HG03432 (cell line): ENCODE measurements around the gene CTSD.
"Not testable (repeated sequence)": the region's sequence is repeated elsewhere in the genome, so short reads cannot be mapped to it uniquely, and the experiment has no call there.

Experiments used
- ATAC-seq: cut with Tn5 transposase; IDR thresholded peaks from one replicate; pipeline ENCODE4 v1.9.1; 2021; ENCODE audit warnings: mild to moderate bottlenecking, moderate library complexity; ENCODE audit not compliant: unreplicated experiment

CTSD gene

DNA sequence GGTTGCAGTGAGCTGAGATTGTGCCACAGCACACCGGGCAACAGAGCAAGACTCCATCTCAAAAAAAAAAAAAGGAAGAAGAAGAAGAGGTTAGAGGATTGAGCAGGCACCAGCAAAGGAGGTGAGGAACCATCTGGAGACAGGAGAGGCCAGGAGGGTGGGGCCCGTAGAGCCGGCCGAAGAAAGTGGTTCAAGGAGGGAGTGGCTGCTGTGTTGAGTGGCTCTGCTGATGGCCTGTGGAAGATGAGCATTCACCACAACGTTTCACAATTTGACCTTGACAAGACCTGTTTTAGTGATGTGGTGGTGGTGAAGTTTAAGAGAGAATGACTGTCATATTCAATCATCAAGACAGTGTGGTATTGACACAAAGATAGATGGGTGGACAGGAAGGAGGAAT lies 6.8 kb upstream of the CTSD start:
- no peak for ATAC-seq

DNA sequence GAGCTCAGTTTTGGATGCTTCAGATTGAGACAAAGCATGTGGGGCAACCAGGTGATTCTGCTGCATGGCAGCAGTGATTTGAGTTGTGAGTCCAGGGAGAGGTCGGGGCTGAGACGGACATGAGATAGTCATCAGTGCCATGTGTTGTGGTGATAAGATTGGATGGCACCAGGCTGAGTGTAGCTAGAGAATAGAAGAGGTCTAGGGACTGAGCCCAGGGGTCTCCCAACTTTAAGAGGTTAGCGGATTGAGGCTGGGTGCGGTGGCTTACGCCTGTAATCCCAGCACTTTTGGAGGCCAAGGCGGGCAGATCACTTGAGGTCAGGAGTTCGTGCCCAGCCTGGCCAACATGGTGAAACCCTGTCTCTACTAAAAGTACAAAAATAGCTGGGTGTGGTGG lies 6.3 kb upstream of the CTSD start:
- no peak for ATAC-seq

DNA sequence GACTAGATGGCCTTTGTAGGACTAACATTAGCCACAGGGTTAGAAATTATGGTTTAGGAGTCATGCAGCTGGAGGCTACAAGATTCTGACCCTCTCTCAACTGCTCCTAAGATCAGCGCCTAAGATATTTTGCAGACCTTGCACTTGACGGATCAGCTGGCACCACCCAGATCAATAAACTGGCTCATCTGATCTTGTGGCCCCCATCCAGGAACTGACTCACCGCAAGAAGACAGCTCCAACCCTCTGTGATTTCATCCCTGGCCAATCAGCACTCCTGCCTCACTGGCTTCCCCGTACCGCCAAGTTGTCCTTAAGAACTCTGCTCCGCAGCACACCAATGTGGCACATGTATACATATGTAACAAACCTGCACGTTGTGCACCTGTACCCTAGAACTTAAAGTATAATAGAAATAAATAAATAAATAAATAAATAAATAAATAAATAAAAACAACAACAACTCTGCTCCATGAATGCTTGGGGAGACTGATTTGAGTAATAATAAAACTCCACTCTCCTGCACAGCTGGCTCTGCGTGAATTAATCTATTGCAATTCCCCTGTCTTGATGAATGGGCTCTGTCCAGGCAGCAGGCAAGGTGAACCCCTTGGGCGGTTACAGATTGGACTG lies 5.7 kb upstream of the CTSD start:
- not testable (repeated sequence) for ATAC-seq

DNA sequence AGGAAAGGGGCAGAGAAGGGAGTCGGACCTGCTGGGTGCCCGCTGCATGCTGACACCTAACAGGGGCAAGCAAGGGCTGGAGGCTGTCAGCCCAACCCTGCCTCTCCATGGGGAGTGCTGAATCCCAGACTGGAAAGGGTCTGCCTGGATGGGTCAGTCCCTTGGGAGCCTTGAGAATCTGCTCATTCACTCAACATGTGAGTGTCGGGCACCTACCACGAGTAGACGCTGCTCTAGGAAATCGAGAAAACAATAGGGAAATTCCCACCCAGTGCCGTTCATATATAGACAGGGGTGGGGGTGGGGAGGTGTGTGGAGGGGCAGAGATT lies 4.4 kb upstream of the CTSD start:
- ATAC-seq: no peak

DNA sequence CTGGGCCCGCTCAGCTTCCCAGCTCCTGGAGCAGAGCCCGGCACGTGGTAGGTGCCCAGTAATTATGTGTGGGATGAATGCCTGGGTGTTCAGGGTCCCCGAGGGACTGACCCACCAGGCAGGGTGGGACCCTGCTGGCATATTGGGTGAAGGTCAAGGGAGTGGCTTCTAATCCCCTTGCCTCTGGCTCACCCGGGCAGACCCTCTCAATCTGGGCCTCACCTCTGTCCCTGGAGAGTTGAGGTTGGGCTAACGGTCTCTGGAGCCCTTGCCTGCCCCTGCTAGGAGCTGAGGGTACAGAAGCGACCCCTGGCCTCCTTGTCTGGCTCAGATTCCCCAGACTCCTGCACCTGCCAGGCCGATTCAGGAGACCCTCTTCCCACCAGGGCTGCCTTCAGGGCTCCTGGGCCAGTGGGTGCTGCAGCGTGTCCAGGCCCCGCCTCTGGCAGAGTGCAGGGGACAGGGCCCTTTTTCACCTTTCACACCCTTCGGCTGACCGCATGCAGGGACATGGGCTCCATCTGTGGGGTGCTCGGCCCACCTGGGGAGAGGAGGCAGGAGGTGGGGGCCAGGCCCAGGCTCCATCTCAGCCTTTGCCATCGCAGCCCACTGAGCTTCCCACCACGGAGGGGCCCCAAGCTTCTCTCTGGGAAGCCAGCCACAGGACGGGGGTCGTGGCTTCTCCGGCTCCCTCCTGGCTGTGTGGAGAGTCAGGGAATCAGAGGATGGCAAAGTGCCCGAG lies 3.8 kb upstream of the CTSD start:
- no peak for ATAC-seq

DNA sequence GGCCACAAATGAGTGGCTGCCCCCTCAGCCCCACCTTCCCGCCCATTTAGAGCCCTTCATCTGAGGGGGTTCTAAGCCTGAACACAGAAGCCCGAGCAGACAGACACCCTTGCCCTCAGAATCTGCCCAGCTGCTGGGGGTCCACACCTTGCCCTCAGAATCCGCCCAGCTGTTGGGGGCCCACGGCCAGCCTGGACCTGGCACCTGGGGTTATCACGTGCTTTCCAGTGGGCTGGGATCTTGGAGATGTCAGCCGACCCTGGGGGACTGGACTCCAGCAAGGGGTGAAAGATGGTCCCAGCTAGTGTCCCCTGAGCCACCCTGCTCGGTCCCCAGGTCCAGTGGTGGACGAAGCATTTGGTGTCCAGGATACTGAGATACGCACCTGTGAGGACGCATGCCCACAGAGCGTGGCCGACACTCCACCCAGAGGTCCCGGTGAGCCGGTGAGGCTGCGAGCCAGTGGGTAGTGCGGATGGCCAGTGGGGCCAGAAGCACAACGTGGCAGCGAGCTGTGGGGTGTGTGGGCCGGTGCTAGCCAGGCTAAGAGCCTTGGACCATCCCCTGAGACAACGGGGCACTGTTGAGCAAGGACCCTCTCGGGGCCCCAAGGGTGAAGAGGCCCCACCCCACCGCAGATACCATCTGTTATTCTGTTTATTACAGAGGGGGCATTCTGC lies 3.1 kb upstream of the CTSD start:
- ATAC-seq: no peak

DNA sequence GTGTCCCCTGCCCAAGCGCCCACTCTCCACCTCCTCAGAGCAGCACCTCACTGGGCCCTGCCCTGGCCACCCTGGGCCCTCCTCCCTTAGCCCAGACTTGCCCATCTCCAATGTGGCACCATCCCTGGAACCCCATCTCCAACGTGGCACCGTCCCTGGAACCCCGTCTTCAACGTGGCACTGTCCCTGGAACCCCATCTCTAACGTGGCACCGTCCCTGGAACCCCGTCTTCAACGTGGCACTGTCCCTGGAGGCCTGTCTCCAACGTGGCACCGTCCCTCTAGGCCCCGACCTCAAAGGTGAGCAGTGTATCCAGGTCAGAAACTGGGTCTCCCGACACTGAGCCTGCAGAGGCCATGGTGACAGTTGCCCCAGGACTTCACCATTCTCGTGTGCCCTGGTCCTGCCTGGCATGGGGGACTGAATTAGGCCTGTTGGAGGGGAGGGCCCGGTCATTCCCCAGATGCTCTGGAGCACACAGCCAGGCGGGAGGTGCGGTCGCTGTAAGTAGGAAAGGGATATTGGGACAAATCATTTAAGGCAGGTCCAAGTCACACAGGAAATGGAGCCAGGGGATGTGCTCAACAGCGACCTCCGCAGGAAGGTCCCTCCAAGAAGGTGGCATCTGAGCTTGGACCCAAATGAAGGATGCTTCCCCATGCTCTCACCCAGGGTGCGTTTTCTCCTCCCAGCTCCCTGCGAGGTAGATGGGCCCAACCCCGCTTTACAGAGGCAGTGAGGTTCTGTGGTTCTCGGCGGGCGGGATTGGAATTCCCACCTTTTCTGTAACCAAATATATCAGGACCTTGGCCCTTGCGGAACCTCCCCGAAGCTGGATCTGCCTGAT lies 2.4 kb upstream of the CTSD start:
- no peak for ATAC-seq

DNA sequence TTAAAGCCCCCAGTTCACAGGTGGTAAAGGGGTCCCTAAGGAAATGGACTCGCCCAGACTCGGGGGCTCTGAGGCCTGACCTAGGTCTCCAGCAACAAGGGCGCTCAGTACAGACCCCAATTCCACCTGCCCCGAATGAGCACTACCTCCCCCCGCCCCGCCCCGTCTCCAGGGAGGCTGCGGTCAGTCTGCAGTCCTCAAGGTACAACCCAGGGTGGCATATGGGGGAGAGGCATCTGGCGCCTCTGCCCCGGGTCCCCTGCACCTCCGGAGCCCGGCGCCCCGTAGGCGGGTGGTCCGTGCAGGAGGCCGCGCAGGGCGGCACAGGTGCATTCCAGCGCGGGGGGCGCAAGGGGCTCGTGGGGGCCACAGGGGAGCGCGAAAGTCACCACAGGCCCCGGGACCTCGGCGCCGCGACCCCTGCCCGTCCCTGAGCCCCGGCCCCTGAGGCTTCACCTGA lies 361 bp downstream of the CTSD start:
- peak; percentile 25 for ATAC-seq

DNA sequence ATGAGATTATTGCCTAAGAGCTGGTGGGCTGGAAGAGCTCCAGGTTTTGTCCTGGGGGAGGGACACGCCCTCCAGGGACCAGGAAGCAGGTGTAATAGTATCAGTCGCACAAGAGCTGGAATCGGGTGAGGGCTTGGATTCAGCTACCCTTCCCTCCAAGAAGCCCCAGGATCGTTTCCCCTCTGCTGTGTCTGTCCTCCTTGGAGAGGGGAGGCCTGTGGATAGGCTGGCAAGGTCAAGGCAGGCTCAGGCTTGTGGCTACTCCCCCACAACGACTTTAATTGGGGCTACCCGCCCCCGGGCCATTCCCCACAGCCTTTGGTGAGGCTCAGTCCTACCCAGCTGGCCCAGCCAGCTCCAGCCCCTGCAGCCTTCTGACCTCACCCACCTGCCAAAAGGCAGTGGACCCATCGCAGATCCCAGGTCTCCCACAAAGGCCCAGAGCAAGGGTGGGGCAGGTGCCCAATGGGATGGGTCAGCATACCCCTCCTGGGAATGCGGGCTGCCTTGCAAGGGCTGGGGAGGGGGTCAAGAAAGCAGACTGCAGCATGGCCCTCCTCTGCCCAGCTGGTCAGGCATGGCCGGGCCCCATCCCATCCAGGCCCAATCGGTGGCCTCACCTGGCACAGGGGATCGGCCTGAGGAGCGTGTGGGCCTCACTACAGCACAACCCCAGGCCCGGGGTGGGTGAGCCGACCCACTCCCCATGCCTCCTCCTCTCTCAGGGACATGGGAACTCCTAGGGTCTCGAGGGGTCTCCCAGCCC lies 1.0 kb downstream of the CTSD start:
- ATAC-seq: no peak

DNA sequence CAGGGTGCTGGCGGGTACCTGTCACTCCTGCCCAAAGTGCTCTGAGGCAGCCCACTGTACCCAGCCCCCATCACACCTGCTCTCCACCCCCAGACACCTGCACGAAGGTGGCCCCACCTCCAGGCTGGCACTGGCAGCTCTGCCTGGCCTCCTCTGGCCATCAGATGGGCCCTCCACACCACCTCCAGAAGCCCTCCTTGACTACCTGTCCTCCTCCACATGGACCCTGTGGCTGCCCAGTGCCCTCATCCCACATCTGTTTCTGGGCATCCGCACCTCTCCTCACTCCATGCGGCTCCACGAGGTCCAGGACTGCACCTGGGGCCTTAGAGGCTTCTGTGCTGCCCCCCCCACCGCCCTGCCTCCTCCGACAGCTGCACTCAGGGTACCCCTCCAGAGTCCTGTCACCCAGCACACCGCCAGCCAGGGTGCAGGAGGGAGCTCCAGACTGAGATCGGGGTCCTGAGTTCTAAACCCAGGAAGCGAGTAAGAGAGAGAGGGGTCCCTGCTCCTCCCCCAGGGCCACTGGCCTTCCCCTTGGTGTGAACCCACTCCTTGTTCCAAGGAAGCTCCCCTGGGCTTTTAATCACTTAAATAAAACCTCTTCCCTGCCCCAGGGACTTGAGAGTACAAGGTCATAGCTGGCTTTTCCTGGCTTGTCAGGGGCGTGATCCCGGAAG lies 1.7 kb downstream of the CTSD start:
- ATAC-seq: no peak

DNA sequence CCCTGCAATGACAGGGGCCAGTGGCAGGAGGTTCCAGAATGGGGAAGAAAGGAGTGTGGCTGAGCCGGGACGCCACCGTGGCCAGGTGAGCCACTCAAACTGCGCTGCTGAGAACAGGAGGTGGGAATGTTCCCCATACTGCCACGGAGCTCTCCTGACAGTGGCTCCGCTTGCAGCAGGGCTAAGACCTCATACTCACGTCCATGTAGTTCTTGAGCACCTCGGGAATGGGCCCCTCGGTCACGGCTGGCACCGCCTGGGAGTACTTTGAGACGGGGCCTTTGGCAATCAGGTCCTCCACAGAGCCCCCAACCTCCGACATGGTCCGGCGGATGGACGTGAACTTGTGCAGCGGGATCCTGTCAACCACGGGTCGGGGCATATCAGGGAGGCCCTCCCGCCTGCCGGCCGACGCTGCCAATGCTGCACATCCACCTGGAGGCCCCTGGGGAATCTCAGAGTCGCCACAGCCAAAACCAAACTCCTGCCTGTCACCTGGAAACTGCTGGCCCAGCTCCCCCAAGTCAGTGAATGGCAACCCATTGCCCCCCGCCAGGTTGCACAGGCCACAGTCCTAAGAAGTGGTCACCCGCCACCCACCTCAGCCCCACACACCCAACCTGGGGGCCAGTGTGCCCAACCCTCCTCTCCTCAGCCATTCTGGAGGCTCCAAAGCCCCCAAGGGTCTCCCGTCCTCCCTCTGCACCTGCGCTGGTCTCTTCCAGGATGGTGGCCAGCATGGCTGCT lies 2.4 kb downstream of the CTSD start:
- no peak for ATAC-seq

DNA sequence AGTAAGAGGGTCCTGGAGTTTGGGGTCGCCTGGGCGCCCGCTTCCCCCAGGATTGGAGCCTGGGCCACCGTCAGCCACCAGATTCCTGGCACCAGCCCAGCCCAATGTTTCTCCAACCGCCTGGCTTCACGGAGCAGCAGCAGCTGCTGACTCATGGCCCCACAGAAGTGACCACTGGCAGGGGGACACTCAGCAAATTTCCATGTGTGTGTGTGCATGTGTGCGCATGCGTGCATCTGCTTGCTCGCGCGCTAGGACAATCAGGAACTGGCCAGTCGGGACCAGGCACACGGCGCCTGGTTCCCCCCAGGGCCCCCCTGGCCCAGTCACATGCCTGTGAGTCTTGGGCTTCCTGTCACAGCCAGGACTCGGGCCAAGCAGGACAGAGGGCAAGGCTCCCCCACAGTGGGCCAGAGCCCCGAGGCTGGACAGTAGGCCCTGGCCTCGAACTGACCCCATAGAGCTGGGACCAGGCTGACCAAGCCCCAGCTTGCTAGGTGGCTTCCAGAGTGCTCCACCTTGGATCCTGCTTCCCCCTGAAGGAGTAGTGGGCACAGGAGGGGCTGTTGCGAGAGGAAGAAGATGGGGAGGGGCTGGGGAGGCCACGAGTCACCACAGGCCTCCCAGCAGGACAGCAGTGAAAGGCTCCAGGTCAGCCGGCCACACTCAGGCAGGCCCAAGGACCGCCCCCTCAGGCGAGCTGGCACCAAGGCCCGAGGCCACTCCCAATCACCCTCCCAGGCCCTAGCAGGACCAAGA lies 3.2 kb downstream of the CTSD start:
- no peak for ATAC-seq

DNA sequence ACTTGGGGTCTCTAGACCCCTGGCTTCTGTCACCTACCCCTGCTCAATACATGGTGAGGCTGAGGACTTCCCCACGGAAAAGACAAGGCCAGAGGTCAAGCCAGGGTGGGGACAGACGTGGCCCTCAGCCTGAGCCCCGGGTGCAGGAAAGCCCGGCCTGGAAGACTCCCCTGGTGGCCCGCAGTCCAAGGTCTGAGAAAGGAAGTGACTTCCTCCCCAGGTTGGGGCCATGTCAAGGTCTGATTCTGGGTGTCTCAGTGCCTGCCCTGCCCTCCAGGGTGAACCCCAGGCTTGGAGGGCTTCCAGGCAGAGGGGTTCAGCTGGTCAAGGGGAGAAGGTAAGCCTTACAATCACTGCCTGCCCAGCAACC lies 3.9 kb downstream of the CTSD start:
- no peak for ATAC-seq

DNA sequence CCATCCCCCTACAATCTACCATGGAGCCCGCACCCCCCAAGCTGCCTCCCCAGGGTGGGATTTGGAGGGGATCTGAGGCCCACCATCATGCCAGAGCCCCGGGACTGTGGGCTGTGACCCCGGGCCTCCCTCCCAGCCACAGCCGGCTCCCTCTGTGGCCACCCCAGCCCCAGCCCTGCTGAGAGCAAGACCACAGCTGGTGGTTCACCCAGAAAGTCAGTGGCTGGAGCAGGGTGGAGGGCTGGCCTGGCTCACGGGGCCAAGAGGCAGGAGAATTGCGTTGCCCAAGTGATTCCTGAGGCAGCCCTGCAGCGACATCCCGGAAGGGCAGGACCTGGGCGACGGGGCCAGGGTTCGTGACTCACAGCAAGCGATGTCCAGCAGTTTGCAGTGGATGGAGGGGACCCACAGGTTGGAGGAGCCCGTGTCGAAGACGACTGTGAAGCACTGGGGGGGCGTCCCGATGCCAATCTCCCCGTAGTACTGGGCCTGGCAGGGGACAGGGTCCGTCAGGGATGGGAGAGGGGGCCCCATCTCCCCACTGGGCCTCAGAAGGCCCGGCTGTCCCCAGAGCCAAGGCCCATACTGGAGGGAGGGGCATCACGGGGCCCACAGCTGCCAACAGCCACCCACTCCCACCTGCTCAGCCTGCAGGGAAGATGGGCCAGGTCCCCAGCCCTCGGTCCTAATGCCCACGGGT lies 4.4 kb downstream of the CTSD start:
- ATAC-seq: no peak

DNA sequence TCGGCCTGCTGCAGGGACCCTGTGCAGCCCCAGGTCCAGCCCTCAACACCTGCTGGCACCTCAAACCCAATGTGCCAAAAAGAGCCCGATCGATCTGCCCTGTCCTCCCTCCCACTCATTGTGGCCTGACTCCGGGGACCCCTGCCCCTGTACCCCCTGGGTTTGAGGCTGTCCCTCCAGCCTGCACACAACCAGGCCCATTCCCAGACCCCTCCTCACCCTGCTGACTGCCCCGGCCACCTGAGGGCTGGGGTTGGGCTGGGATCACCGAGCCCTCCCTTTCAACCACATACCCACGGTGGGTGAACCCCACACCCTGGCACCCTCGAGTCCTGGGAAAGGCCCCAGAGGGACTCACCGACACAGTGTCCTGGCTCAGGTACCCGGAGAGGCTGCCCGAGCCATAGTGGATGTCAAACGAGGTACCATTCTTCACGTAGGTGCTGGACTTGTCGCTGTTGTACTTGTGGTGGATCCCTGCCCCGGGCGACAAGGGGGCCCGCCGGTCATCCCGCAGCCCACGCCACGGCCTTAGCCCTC lies 5.0 kb downstream of the CTSD start:
- ATAC-seq: no peak

DNA sequence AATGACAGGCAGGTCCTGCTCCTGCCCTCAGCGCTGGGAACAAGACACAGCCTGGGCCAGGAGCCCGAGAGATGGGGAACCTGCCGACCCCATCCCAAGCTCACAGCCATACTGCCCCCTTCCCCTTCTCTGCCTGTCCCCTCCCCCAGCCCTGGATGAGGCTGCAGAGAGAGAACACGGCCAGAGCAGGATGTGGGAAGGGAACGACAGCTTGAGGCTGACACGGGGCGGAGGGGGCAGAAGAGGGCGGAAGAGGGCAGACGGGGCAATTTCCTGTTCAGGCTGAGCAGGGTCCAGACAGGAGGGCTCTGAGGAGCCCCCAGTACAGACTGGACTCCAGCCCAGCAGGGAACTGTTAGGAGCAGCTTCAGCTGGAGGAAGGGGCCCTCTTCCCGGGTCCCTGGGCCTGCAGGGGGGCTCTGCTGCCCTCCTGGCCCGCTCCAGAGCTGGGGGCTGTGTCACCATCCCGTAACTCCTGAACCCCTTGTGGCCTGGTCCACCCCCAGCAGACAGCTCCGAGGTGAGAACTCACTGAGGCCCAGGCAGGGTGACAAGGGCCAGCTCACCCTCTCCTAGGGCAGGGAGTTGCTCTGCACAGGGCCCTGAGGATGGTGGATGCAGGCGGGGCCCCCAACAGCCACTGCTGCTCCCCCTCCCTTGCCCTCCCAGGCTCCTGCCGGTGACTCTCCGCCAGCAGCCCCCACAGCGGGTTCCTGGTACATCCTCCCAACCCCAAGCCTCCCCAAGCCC lies 5.7 kb downstream of the CTSD start:
- no peak for ATAC-seq
